SK-N-SH (cell line): Measurements from ENCODE around the gene ZEB2. TPM values are rescaled to one million over a fixed set of nuclear protein-coding genes. Genes with fewer than 3 reads are reported as not detected.

ENCODE experiments used
- CTCF ChIA-PET: fragments of 300-600, 350-600 bp; formaldehyde crosslinking; extraction: SDS; loops from one replicate; lab custom pipeline; 2021; lab: Yijun Ruan, JAX
- POLR2A ChIA-PET: fragments of 350-600 bp; sonication (Branson Sonifier 250); formaldehyde crosslinking; extraction: SDS; loops from one replicate; lab custom pipeline; 2020; ENCODE audit warnings: antibody characterized with exemption, inconsistent platforms; lab: Yijun Ruan, JAX
- DNase-seq: peaks from one replicate; pipeline ENCODE4 v3.0.0; 2012
- H2AFZ ChIP-seq: fragments of 200-600 bp; sonication (generic); 2 replicates; pipeline ENCODE4 v1.8.1; 2016; ENCODE audit warnings: antibody characterized with exemption, mild to moderate bottlenecking, low read depth
- H3F3A ChIP-seq: fragments of 200-600 bp; sonication (generic); replicated peaks from 2 replicates; pipeline ENCODE3; 2016; ENCODE audit warnings: antibody characterized with exemption, mild to moderate bottlenecking; ENCODE audit not compliant: insufficient read depth
- H3K27ac ChIP-seq, 2 experiments: fragments of 200-500 bp in 1 of 2; fragments of 200-600 bp in 1 of 2; sonication (Bioruptor generic) in 1 of 2; sonication (generic), shearing (Covaris generic) in 1 of 2; 2 replicates each; pipeline versions ENCODE4 v1.5.1 to v1.6.1; 2014 to 2016; ENCODE audit warnings: low read depth in 2 of 2, inconsistent platforms in 1 of 2, low read length in 1 of 2, mild to moderate bottlenecking in 1 of 2, mixed read lengths in 1 of 2
- H3K27me3 ChIP-seq: fragments of 200-600 bp; sonication (generic), shearing (Covaris generic); 2 replicates; pipeline ENCODE4 v1.6.1; 2016; ENCODE audit warnings: mixed run types; ENCODE audit not compliant: insufficient read depth
- H3K36me3 ChIP-seq, 2 experiments: fragments of 200-500 bp in 1 of 2; fragments of 200-600 bp in 1 of 2; sonication (Bioruptor generic) in 1 of 2; sonication (generic) in 1 of 2; replicated peaks in 1 of 2; 2 replicates each; pipeline versions ENCODE3 to v1.5.1; 2014 to 2016; ENCODE audit warnings: low read length in 1 of 2, mild to moderate bottlenecking in 1 of 2; ENCODE audit not compliant: insufficient read depth in 2 of 2, control insufficient read depth in 1 of 2
- H3K4me1 ChIP-seq, 2 experiments: fragments of 200-500 bp in 1 of 2; fragments of 200-600 bp in 1 of 2; sonication (Bioruptor generic) in 1 of 2; sonication (generic), shearing (Covaris generic) in 1 of 2; 2 replicates each; pipeline versions ENCODE4 v1.5.1 to v1.6.1; 2014 to 2016; ENCODE audit warnings: low read depth in 1 of 2, low read length in 1 of 2, mixed run types in 1 of 2; ENCODE audit not compliant: insufficient read depth in 2 of 2, control insufficient read depth in 1 of 2
- H3K4me2 ChIP-seq: fragments of 200-600 bp; sonication (generic), shearing (Covaris generic); 2 replicates; pipeline ENCODE4 v1.6.1; 2017; ENCODE audit warnings: mixed run types
- H3K4me3 ChIP-seq, 2 experiments: fragments of 200-500 bp in 1 of 2; fragments of 200-600 bp in 1 of 2; sonication (Bioruptor generic) in 1 of 2; sonication (generic), shearing (Covaris generic) in 1 of 2; 2 replicates each; pipeline versions ENCODE4 v1.5.1 to v1.8.1; 2014 to 2016; ENCODE audit warnings: low read depth in 2 of 2, inconsistent platforms in 1 of 2, low read length in 1 of 2, mild to moderate bottlenecking in 1 of 2, mixed read lengths in 1 of 2, moderate library complexity in 1 of 2
- H3K79me2 ChIP-seq: fragments of 200-600 bp; sonication (generic); 2 replicates; pipeline ENCODE4 v1.8.1; 2017; ENCODE audit warnings: mild to moderate bottlenecking; ENCODE audit not compliant: insufficient read depth
- H3K9ac ChIP-seq: fragments of 200-600 bp; sonication (generic); 2 replicates; pipeline ENCODE4 v1.6.1; 2017; ENCODE audit warnings: mixed run types
- H3K9me2 ChIP-seq: fragments of 200-600 bp; sonication (generic); 2 replicates; pipeline ENCODE4 v1.6.1; 2017; ENCODE audit warnings: mixed run types
- H3K9me3 ChIP-seq: fragments of 200-600 bp; sonication (generic); 2 replicates; pipeline ENCODE4 v1.6.1; 2017; ENCODE audit warnings: mixed run types, mild to moderate bottlenecking, moderate library complexity
- H4K20me1 ChIP-seq: fragments of 200-600 bp; sonication (generic); 2 replicates; pipeline ENCODE4 v1.6.1; 2017; ENCODE audit warnings: mild to moderate bottlenecking, mixed run types; ENCODE audit not compliant: insufficient read depth
- CHD2 ChIP-seq: fragments of 150-350 bp; IDR thresholded peaks from 2 replicates; pipeline ENCODE4 v1.6.1; 2018; ENCODE audit warnings: low read length; ENCODE audit not compliant: partially characterized antibody
- CTCF ChIP-seq: fragments of 200-600 bp; sonication (generic); IDR thresholded peaks from 2 replicates; pipeline ENCODE4 v1.6.1; 2017; ENCODE audit warnings: antibody characterized with exemption, mild to moderate bottlenecking, moderate library complexity
- EP300 ChIP-seq, 2 experiments: IDR thresholded peaks; 2 replicates each; pipeline versions ENCODE4 v1.4.0 to v1.6.1; 2012; ENCODE audit warnings: borderline replicate concordance in 1 of 2, low read depth in 1 of 2, low read length in 1 of 2
- EZH2phosphoT487 ChIP-seq: fragments of 200-600 bp; sonication (generic); IDR thresholded peaks from 2 replicates; pipeline ENCODE4 v1.6.1; 2017; ENCODE audit warnings: low read depth, mixed run types, mild to moderate bottlenecking, antibody characterized with exemption, moderate library complexity, borderline replicate concordance
- GATA2 ChIP-seq: sonication (generic); formaldehyde crosslinking; IDR thresholded peaks from 2 replicates; pipeline ENCODE4 v1.5.0; 2020; ENCODE audit warnings: mild to moderate bottlenecking, missing genetic modification reagents
- NFIC ChIP-seq: IDR thresholded peaks from 2 replicates; pipeline ENCODE4 v1.4.0; 2012; ENCODE audit warnings: borderline replicate concordance
- NRF1 ChIP-seq: IDR thresholded peaks from 2 replicates; pipeline ENCODE4 v1.6.1; 2012; ENCODE audit warnings: low read depth, mild to moderate bottlenecking, low read length
- PBX3 ChIP-seq: IDR thresholded peaks from 2 replicates; pipeline ENCODE4; 2012
- POLR2AphosphoS5 ChIP-seq: IDR thresholded peaks from 2 replicates; pipeline ENCODE4 v1.6.1; 2012; ENCODE audit warnings: low read depth, low read length
- REST ChIP-seq: IDR thresholded peaks from 2 replicates; pipeline ENCODE4 v1.6.1; 2012; ENCODE audit warnings: mild to moderate bottlenecking, low read depth, low read length, moderate library complexity
- SIN3A ChIP-seq: IDR thresholded peaks from 2 replicates; pipeline ENCODE4 v1.6.1; 2012; ENCODE audit warnings: low read depth, mild to moderate bottlenecking, low read length, moderate library complexity, borderline replicate concordance
- WGBS: methylation state at CpG from one replicate; pipeline ENCODE4 v1.1.6; 2017; ENCODE audit warnings: low lambda C conversion rate; 5-methylcytosine and 5-hydroxymethylcytosine counted together
- polyA plus RNA-seq, 3 experiments: library from polyadenylated mRNA; depleted of rRNA; stranded (reverse); fragments of >200 nt; gene quantifications; 2 replicates each; pipeline ENCODE4 v1.2.3, GENCODE V29; 2012

Gene ZEB2
- polyA plus RNA-seq, 1 of the 3 experiments (the other 2 are of a cell fraction) = 16.3 TPM

GRCh38 chr2:144528108-144528507, 8.2 kb upstream of the ZEB2 start (continued):
- TF ChIP-seq EZH2phosphoT487 = no peak
- no peak for TF ChIP-seq NRF1

- ChIA-PET POLR2A (no interaction called here), CTCF (no interaction called here)
- Histone ChIP-seq H3K27me3 (no peaks in the 10 kb centered on the region), H3K4me1 (peaks cover 9 to 10% of the 10 kb centered on the region in 2 experiments; a peak in 3 of 4 replicates), H4K20me1 (no peaks in the 10 kb centered on the region), H3K79me2 (no peaks in the 10 kb centered on the region), H3K4me3 (no peak overlapping the region), H3F3A (peaks cover 16% of the 10 kb centered on the region), H3K9ac (no peak overlapping the region), H2AFZ (no peak overlapping the region), H3K36me3 (no peaks in the 10 kb centered on the region), H3K9me2 (no peaks in the 10 kb centered on the region), H3K27ac (no peak overlapping the region), H3K4me2 (no peak overlapping the region), H3K9me3 (no peaks in the 10 kb centered on the region)
- TF ChIP-seq POLR2AphosphoS5 (no peak), EP300 (IDR thresholded peaks at IDR 0.05; ENCODE audit: borderline replicate concordance in 1 of 2, low read depth in 1 of 2, low read length in 1 of 2) (no peak), NFIC (no peak), GATA2 (CRISPR knock-in tag) (no peak), REST (no peak), SIN3A (no peak), CHD2 (no peak), CTCF (no peak), PBX3 (no peak)
- DNase-seq = no peak
- WGBS = 100% methylated on average over 2 of the region's 2 CpGs
These were observed 6.9 kb upstream of the ZEB2 start for GRCh38 chr2:144526831-144527230.
